Common myeloid progenitor, CD34-positive (primary cell): ENCODE measurements around the gene TRAF7.

ENCODE experiments used
- CTCF ChIA-PET: fragments of 350-600 bp; sonication (Branson Sonifier 250); formaldehyde crosslinking; loops from one replicate; lab custom pipeline; 2021; ENCODE audit warnings: antibody characterized with exemption; lab: Charles Lee
- POLR2A ChIA-PET: fragments of 350-600 bp; sonication (Branson Sonifier 250); formaldehyde crosslinking; loops from one replicate; lab custom pipeline; 2021; ENCODE audit warnings: antibody characterized with exemption; lab: Charles Lee
- DNase-seq, 3 donors: peaks; one replicate each; pipeline versions ENCODE4 v3.0.0 to v3.0.0-alpha.2; 2013
- H3K27ac ChIP-seq, 2 experiments: 1 replicate in 1 of 2; 2 replicates in 1 of 2; pipeline ENCODE4 v1.7.0; 2013; ENCODE audit warnings: inconsistent platforms in 2 of 2, low read length in 2 of 2, mild to moderate bottlenecking in 2 of 2, low read depth in 1 of 2, moderate library complexity in 1 of 2; ENCODE audit not compliant: severe bottlenecking in 2 of 2, insufficient read depth in 1 of 2, poor library complexity in 1 of 2
- H3K27me3 ChIP-seq, 5 experiments: replicated peaks in 2 of 5; 1 replicate in 3 of 5; 2 replicates in 2 of 5; pipeline versions ENCODE4 v1.6.1 to v1.7.0; 2013; ENCODE audit warnings: low read length in 4 of 5, mild to moderate bottlenecking in 2 of 5, moderate library complexity in 2 of 5, inconsistent platforms in 1 of 5; ENCODE audit not compliant: insufficient read depth in 5 of 5, control insufficient read depth in 4 of 5
- H3K36me3 ChIP-seq, 4 experiments: 1 replicate in 2 of 4; 2 replicates in 2 of 4; pipeline versions ENCODE4 v1.6.1 to v1.7.0; 2013; ENCODE audit warnings: low read length in 3 of 4, control low read depth in 1 of 4, mild to moderate bottlenecking in 1 of 4; ENCODE audit not compliant: control insufficient read depth in 4 of 4, insufficient read depth in 4 of 4
- H3K4me1 ChIP-seq, 4 experiments: 1 replicate in 3 of 4; 2 replicates in 1 of 4; pipeline versions ENCODE4 v1.6.1 to v1.7.1; 2013; ENCODE audit warnings: low read length in 3 of 4, mild to moderate bottlenecking in 3 of 4, control low read depth in 1 of 4, inconsistent platforms in 1 of 4, moderate library complexity in 1 of 4; ENCODE audit not compliant: control insufficient read depth in 4 of 4, insufficient read depth in 4 of 4; ENCODE audit errors: control extremely low read depth in 1 of 4
- H3K4me3 ChIP-seq, 7 experiments: 1 replicate in 4 of 7; 2 replicates in 3 of 7; pipeline versions ENCODE4 v1.5.1 to v1.7.0; 2013; ENCODE audit warnings: mild to moderate bottlenecking in 7 of 7, low read length in 6 of 7, moderate library complexity in 6 of 7, inconsistent platforms in 2 of 7, low read depth in 2 of 7, control low read depth in 1 of 7; ENCODE audit not compliant: insufficient read depth in 4 of 7, control insufficient read depth in 1 of 7; ENCODE audit errors: extremely low read depth in 1 of 7
- H3K9me3 ChIP-seq, 5 experiments: 1 replicate in 4 of 5; 2 replicates in 1 of 5; pipeline versions ENCODE4 v1.6.1 to v1.7.1; 2013; ENCODE audit warnings: low read length in 4 of 5, mild to moderate bottlenecking in 2 of 5, inconsistent platforms in 1 of 5, low read depth in 1 of 5, moderate library complexity in 1 of 5; ENCODE audit not compliant: control insufficient read depth in 4 of 5, insufficient read depth in 2 of 5; ENCODE audit errors: control extremely low read depth in 1 of 5
- WGBS: methylation state at CpG from one replicate; pipeline ENCODE4 v1.1.5; 2013; ENCODE audit not compliant: insufficient coverage; 5-methylcytosine and 5-hydroxymethylcytosine counted together

The TRAF7 gene

DNA sequence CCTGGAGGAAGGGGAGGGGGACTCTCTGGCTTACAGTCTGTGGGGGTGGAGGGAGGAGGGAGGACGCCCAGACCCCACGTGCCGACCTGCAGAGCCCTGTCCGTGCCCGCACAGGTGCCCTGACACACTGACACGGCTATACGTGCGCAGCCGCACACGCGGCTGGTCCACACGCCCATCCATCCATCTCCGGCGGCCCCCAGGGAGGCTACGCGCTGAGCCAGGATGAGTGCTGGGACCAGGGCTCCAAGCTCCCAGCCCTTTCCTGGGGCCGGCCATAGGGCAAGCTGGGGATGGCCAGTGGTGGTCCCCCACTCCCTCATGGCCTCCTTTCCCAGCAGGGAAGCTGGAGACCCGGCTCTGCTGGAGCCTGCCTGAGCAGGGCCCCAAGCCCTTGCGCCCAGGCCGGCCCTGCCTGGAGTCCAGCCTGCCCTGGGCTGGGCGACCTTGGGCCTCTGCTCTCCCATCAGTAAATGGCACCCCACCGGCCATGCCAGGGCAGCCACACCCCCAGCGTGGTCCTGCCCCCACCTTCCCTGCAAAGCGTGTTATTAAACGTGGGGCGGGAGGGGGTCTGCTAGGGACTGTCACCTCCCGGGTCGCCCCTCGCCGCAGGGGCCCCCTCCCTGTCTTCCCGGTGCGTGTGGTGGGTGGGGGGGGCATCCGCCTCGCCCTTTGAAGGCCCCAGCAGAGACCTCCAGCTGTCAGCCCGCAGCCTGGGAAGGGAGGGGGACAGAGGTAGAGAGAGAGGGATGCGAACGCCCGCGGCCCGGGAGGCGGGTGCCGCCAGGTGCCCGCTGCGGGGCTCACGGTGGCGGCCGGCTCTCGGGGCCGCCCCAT is 40.0 kb downstream of the TRAF7 start:
- Histone ChIP-seq H3K9me3 (no peaks in the 10 kb centered on the region), H3K36me3 (no peaks in the 10 kb centered on the region), H3K27ac (no peak overlapping the region), H3K27me3 (peaks cover 8 to 61% (median 28%) of the 10 kb centered on the region in 5 experiments), H3K4me3 (peak overlapping the region in 4 of 7 experiments; percentile 36 to 55 (median 46)), H3K4me1 (peaks cover 0 to 16% (median 11%) of the 10 kb centered on the region in 4 experiments)
- DNase-seq: peak in 1 of 3 donors; percentile 18
- 1% methylated on average over 32 of the region's 49 CpGs for WGBS
- ChIA-PET CTCF (interaction anchor here (1.4 to 2.6 kb wide), 4 partner anchors 8 to 234 kb away, joined by 3 to 8 read pairs (median 6); partner anchors contain the start of genes CCNF and ECI1), POLR2A (interaction anchor here (0.9 to 1.0 kb wide), 2 partner anchors 40 to 55 kb away, joined by 3 read pairs; partner anchors contain the start of gene TRAF7)

- CTCF ChIA-PET: no interaction called here
These were observed 40.8 kb downstream of the TRAF7 start, which contains the start of gene CASKIN1 for GRCh38 chr16:2196162-2196980. Gene CASKIN1, minus strand, starts transcription at chr16:2196605. Its CDS starts 173 bp downstream, at chr16:2196432.

GRCh38 chr16:2196981-2197511 is 41.5 kb downstream of the TRAF7 start:
- ChIA-PET CTCF (interaction anchor here (0.6 kb wide), 1 partner anchor 104 kb away, joined by 3 read pairs; no protein-coding TSS in a partner anchor), POLR2A (no interaction called here)
- H3K4me1 ChIP-seq: peaks cover 0 to 16% (median 11%) of the 10 kb centered on the region in 4 experiments
- H3K27ac ChIP-seq: no peak overlapping the region
- H3K27me3 ChIP-seq: peaks cover 8 to 61% (median 28%) of the 10 kb centered on the region in 5 experiments
- DNase-seq: no peak
- peak overlapping the region in 4 of 7 experiments; percentile 23 to 48 (median 36) for H3K4me3 ChIP-seq
- no peaks in the 10 kb centered on the region for H3K9me3 ChIP-seq
- H3K36me3 ChIP-seq: no peaks in the 10 kb centered on the region
- 15% methylated on average over 26 of the region's 32 CpGs for WGBS

More at GRCh38 chr16:2196162-2196980, 40.8 kb downstream of the TRAF7 start, which contains the start of gene CASKIN1:
- Histone ChIP-seq H3K27me3 (peaks cover 8 to 61% (median 28%) of the 10 kb centered on the region in 5 experiments), H3K36me3 (no peaks in the 10 kb centered on the region), H3K4me3 (peak within 1 kb of the TSS in 5 of 7 experiments; percentile 19 to 55 (median 43)), H3K9me3 (no peaks in the 10 kb centered on the region), H3K4me1 (peaks cover 0 to 16% (median 11%) of the 10 kb centered on the region in 4 experiments), H3K27ac (no peak within 1 kb of the TSS)
- 0% methylated on average over 64 of the region's 129 CpGs for WGBS
- DNase-seq: peak in 2 of 3 donors; percentile 44 to 54
- POLR2A ChIA-PET: interaction anchor here (1.0 kb wide), 1 partner anchor 54 kb away, joined by 3 read pairs; no protein-coding TSS in a partner anchor

DNA sequence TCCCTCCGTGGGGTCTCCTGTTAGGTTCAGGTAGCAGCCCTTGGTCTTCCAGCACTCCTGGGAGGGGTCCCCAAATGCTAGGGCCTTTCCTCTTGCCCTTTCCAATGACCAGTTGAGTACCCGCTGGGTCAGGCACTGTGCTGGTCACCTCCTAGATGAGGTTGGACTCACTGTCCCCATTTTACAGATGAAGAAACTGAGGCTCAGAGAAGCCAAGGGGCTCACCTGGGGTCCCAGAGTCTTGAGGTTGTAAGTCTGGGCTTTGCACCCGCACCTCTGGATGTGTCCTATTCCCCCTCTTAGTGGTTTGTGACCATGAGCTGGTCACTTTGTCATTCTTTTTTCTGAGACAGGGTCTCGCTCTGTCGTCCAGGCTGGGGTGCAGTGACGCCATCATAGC is 42.2 kb downstream of the TRAF7 start:
- Histone ChIP-seq H3K4me1 (peaks cover 0 to 16% (median 11%) of the 10 kb centered on the region in 4 experiments), H3K27me3 (peaks cover 8 to 61% (median 28%) of the 10 kb centered on the region in 5 experiments), H3K9me3 (no peaks in the 10 kb centered on the region), H3K27ac (no peak overlapping the region), H3K4me3 (no peak overlapping the region), H3K36me3 (no peaks in the 10 kb centered on the region)
- ChIA-PET CTCF (no interaction called here), POLR2A (no interaction called here)
- 91% methylated on average over 3 of the region's 6 CpGs for WGBS
- no peak for DNase-seq

GRCh38 chr16:2198283-2198682 is 42.7 kb downstream of the TRAF7 start:
- Histone ChIP-seq H3K27ac (no peak overlapping the region), H3K4me3 (no peak overlapping the region), H3K9me3 (no peaks in the 10 kb centered on the region), H3K27me3 (peaks cover 8 to 60% (median 28%) of the 10 kb centered on the region in 5 experiments), H3K4me1 (peaks cover 0 to 16% (median 11%) of the 10 kb centered on the region in 4 experiments), H3K36me3 (no peaks in the 10 kb centered on the region)
- WGBS: 100% methylated on average over 2 of the region's 4 CpGs
- POLR2A ChIA-PET: no interaction called here
- no peak for DNase-seq
- CTCF ChIA-PET: no interaction called here

DNA sequence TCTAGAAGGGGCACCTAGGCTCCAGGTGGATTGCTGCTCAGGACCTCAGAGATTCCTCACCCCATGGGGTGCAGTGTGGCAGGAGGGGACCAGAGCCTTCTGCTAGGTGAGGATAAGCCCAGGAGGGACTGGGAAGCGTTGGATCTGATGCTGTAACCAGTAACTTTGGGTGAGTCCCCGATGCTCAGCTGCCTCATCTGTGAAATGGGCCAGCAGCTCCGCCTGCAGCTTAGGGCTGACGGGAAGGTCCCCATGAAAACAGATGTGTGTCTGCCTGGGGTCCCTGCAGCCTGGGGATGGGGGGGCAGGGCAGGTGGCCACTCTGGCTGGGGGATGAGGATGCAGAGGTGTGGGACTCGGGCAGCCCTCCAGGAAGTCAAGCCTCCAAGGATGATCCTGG is 43.5 kb downstream of the TRAF7 start:
- Histone ChIP-seq H3K36me3 (no peaks in the 10 kb centered on the region), H3K4me1 (peaks cover 0 to 16% (median 11%) of the 10 kb centered on the region in 4 experiments), H3K27ac (no peak overlapping the region), H3K9me3 (no peaks in the 10 kb centered on the region), H3K27me3 (peaks cover 8 to 52% (median 26%) of the 10 kb centered on the region in 5 experiments), H3K4me3 (no peak overlapping the region)
- DNase-seq: no peak
- 94% methylated on average over 4 of the region's 5 CpGs for WGBS
- ChIA-PET CTCF (no interaction called here), POLR2A (no interaction called here)
